ENCODE results near the gene DDR1.

DNA sequence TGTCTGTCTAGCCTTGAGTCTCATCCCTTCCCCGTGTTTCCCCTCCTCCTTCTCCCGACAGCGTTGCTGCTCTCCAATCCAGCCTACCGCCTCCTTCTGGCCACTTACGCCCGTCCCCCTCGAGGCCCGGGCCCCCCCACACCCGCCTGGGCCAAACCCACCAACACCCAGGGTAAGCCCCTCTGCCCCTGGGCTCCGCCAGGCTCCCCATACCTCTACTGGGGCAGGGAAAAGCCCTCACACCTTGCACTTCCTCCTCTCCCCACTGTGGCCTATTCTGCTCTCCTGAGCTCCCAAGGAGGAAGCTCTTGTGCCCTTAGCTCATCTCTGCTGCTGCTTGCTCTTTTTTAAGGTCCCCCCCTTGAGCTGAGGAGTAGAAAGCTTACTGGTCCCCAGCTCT, 11.0 kb downstream of the DDR1 start:
- TF ChIP-seq, protein P1, sequence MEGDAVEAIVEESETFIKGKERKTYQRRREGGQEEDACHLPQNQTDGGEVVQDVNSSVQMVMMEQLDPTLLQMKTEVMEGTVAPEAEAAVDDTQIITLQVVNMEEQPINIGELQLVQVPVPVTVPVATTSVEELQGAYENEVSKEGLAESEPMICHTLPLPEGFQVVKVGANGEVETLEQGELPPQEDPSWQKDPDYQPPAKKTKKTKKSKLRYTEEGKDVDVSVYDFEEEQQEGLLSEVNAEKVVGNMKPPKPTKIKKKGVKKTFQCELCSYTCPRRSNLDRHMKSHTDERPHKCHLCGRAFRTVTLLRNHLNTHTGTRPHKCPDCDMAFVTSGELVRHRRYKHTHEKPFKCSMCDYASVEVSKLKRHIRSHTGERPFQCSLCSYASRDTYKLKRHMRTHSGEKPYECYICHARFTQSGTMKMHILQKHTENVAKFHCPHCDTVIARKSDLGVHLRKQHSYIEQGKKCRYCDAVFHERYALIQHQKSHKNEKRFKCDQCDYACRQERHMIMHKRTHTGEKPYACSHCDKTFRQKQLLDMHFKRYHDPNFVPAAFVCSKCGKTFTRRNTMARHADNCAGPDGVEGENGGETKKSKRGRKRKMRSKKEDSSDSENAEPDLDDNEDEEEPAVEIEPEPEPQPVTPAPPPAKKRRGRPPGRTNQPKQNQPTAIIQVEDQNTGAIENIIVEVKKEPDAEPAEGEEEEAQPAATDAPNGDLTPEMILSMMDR (IDR thresholded peaks at IDR 0.05): no peak
- no peak for TF ChIP-seq POLR2A (IDR thresholded peaks at IDR 0.05)
